Tibial nerve (tissue), 4 donors: ENCODE data around the gene MAN2B2. TPM values are rescaled to one million over a fixed set of nuclear protein-coding genes. Genes with fewer than 3 reads are reported as not detected.

Source experiments
- DNase-seq, 2 donors: peaks; one replicate each; pipeline ENCODE4 v3.0.0-alpha.2; 2019; ENCODE audit warnings: low spot score in 2 of 2
- H3K27ac ChIP-seq, 4 donors: fragments of 200-600 bp; sonication (generic) in 3 of 4; one replicate each; pipeline ENCODE4 v1.5.1; 2017 to 2019; ENCODE audit warnings: mild to moderate bottlenecking in 1 of 4
- H3K27me3 ChIP-seq, 2 donors: fragments of 200-600 bp; sonication (generic) in 1 of 2; one replicate each; pipeline versions ENCODE4 v1.5.1 to v1.6.0; 2017 to 2019
- H3K36me3 ChIP-seq, 3 donors: fragments of 200-600 bp; sonication (generic); one replicate each; pipeline ENCODE4 v1.5.1; 2018 to 2019
- H3K4me1 ChIP-seq, 4 donors: fragments of 200-600 bp; sonication (generic) in 3 of 4; one replicate each; pipeline ENCODE4 v1.5.1; 2017 to 2019
- H3K4me3 ChIP-seq, 4 donors: fragments of 200-600 bp; sonication (generic) in 3 of 4; one replicate each; pipeline ENCODE4 v1.5.1; 2017 to 2019; ENCODE audit warnings: mild to moderate bottlenecking in 1 of 4, moderate library complexity in 1 of 4
- H3K9me3 ChIP-seq, 4 donors: fragments of 200-600 bp; sonication (generic) in 3 of 4; one replicate each; pipeline ENCODE4 v1.5.1; 2017 to 2019
- EP300 ChIP-seq, 2 donors: sonication (generic); formaldehyde crosslinking; IDR thresholded peaks; one replicate each; pipeline ENCODE4 v1.6.1; 2017; ENCODE audit warnings: antibody characterized with exemption in 2 of 2, mild to moderate bottlenecking in 1 of 2
- POLR2A ChIP-seq, 2 donors: fragments of 450-650 bp; IDR thresholded peaks; one replicate each; pipeline ENCODE4 v1.6.1; 2017; ENCODE audit warnings: antibody characterized with exemption in 2 of 2, mild to moderate bottlenecking in 2 of 2, moderate library complexity in 2 of 2
- WGBS, 2 donors: methylation state at CpG; one replicate each; pipeline ENCODE4 v1.1.5; 2018; 5-methylcytosine and 5-hydroxymethylcytosine counted together
- total RNA-seq, 4 donors: library from RNA; depleted of rRNA; stranded (reverse); fragments of >200 nt; gene quantifications; one replicate each; pipeline ENCODE4 v1.1.0, GENCODE V29; 2016
- TF ChIP-seq, protein P1 (sequence below), 5 experiments: fragments of 200-600 bp in 3 of 5; fragments of 450-650 bp in 2 of 5; sonication (generic) in 3 of 5; IDR thresholded peaks; one replicate each; pipeline ENCODE4 v1.5.1; 2016 to 2019; ENCODE audit warnings: antibody characterized with exemption in 5 of 5, mild to moderate bottlenecking in 3 of 5, moderate library complexity in 2 of 5

The MAN2B2 gene
- total RNA-seq, 4 donors from 2014 or later = 33.0 to 66.3 (median 44.6) TPM

GRCh38 chr4:6541789-6542188 lies 33.2 kb upstream of the MAN2B2 start:
- H3K36me3 ChIP-seq = no peaks in the 10 kb centered on the region
- H3K27ac ChIP-seq = no peak overlapping the region
- DNase-seq = no peak
- H3K4me1 ChIP-seq = no peaks in the 10 kb centered on the region
- H3K9me3 ChIP-seq = peaks cover 0 to 13% (median 0%) of the 10 kb centered on the region in 4 donors
- TF ChIP-seq POLR2A (IDR thresholded peaks at IDR 0.05) (no peak), EP300 (IDR thresholded peaks at IDR 0.05) (no peak)
- TF ChIP-seq, protein P1, sequence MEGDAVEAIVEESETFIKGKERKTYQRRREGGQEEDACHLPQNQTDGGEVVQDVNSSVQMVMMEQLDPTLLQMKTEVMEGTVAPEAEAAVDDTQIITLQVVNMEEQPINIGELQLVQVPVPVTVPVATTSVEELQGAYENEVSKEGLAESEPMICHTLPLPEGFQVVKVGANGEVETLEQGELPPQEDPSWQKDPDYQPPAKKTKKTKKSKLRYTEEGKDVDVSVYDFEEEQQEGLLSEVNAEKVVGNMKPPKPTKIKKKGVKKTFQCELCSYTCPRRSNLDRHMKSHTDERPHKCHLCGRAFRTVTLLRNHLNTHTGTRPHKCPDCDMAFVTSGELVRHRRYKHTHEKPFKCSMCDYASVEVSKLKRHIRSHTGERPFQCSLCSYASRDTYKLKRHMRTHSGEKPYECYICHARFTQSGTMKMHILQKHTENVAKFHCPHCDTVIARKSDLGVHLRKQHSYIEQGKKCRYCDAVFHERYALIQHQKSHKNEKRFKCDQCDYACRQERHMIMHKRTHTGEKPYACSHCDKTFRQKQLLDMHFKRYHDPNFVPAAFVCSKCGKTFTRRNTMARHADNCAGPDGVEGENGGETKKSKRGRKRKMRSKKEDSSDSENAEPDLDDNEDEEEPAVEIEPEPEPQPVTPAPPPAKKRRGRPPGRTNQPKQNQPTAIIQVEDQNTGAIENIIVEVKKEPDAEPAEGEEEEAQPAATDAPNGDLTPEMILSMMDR (IDR thresholded peaks at IDR 0.05) = no peak
- H3K27me3 ChIP-seq = peaks cover 0 to 13% of the 10 kb centered on the region in 2 donors
- no peak overlapping the region for H3K4me3 ChIP-seq
- WGBS, 2 donors = 55 to 58% methylated on average over 6 of the region's 6 CpGs

DNA sequence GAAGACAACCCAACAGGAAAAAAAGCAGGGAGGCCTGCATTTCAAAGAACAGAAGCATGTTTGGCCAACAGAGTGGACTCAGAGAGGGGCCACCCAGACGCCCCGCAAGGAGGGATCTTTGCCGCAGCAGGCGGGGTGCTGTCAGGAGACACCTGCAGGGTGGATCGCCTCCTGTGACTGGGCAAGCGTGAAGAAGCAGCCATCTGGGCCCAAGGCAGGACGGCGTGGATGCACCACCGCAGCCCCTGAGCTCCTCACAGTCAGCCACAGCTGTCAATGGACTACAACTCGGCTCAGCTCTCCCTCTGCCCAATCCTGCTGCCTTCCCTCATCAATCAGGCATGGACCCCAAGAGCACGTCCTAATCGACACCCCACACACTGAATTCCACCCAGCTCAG lies 32.0 kb upstream of the MAN2B2 start:
- TF ChIP-seq, protein P1 (IDR thresholded peaks at IDR 0.05) = no peak
- TF ChIP-seq POLR2A (IDR thresholded peaks at IDR 0.05) (no peak), EP300 (IDR thresholded peaks at IDR 0.05) (no peak)
- Histone ChIP-seq H3K36me3 (no peaks in the 10 kb centered on the region), H3K27me3 (peaks cover 0 to 19% of the 10 kb centered on the region in 2 donors), H3K4me1 (no peaks in the 10 kb centered on the region), H3K4me3 (no peak overlapping the region), H3K9me3 (peaks cover 0 to 13% (median 0%) of the 10 kb centered on the region in 4 donors), H3K27ac (no peak overlapping the region)
- WGBS, 2 donors = 63 to 75% methylated on average over 11 to 12 of the region's 12 CpGs
- DNase-seq = no peak

GRCh38 chr4:6546091-6546490 lies 28.9 kb upstream of the MAN2B2 start:
- TF ChIP-seq POLR2A (IDR thresholded peaks at IDR 0.05) = no peak
- TF ChIP-seq EP300 (IDR thresholded peaks at IDR 0.05) = no peak
- TF ChIP-seq, protein P1 (IDR thresholded peaks at IDR 0.05) = no peak
- DNase-seq = no peak
- Histone ChIP-seq H3K4me1 (no peaks in the 10 kb centered on the region), H3K4me3 (no peak overlapping the region), H3K27ac (no peak overlapping the region), H3K27me3 (peaks cover 0 to 11% of the 10 kb centered on the region in 2 donors), H3K9me3 (peaks cover 0 to 6% (median 0%) of the 10 kb centered on the region in 4 donors), H3K36me3 (no peaks in the 10 kb centered on the region)
- 77 to 79% methylated on average over 4 of the region's 4 CpGs for WGBS, 2 donors

DNA sequence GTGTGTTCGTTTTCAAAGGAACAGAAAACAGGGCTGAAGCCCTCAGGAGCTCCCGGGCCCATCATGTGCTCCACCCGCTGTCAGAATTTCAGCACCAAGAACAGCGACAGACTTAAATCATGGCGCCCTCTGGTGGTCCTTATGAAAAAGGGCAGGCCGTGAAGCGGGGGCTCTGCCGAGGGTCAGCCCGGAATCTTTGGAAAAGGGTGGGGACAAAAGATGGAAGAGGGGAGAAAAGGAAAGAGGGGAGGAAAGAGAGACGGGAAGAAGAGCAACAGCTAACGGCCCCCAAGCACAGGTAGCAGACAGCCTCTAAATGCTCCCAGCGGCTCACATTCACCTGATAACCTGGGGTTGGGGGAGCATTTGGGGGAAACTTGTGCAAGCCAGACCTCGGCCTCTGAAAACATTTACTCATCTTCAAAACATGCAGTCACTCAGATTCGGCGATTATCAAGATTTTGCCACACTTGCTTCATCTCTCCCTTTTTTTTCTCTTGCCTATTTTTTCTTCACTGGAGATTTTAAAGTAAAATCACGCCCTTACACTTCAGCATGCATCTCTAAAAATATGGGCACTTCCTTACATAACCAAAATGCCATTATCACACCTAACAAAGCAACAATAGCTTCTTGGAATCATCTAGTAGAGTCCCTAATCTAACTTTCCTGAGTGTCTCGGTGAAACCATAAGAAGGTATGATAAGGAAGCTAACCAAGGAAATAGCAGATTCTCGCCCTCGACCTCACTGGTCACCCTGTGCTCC lies 28.1 kb upstream of the MAN2B2 start:
- H3K36me3 ChIP-seq = no peaks in the 10 kb centered on the region
- no peak overlapping the region for H3K27ac ChIP-seq
- H3K27me3 ChIP-seq = peaks cover 0 to 16% of the 10 kb centered on the region in 2 donors
- no peak for DNase-seq
- no peak overlapping the region for H3K4me3 ChIP-seq
- 25% methylated on average over 19 of the region's 19 CpGs for WGBS, 2 donors
- H3K9me3 ChIP-seq = peaks cover 0 to 10% (median 0%) of the 10 kb centered on the region in 4 donors
- no peak for TF ChIP-seq POLR2A (IDR thresholded peaks at IDR 0.05)
- TF ChIP-seq, protein P1 (IDR thresholded peaks at IDR 0.05) = peak; percentile 53 to 69 (median 61)
- TF ChIP-seq EP300 (IDR thresholded peaks at IDR 0.05) = no peak
- H3K4me1 ChIP-seq = no peaks in the 10 kb centered on the region

DNA sequence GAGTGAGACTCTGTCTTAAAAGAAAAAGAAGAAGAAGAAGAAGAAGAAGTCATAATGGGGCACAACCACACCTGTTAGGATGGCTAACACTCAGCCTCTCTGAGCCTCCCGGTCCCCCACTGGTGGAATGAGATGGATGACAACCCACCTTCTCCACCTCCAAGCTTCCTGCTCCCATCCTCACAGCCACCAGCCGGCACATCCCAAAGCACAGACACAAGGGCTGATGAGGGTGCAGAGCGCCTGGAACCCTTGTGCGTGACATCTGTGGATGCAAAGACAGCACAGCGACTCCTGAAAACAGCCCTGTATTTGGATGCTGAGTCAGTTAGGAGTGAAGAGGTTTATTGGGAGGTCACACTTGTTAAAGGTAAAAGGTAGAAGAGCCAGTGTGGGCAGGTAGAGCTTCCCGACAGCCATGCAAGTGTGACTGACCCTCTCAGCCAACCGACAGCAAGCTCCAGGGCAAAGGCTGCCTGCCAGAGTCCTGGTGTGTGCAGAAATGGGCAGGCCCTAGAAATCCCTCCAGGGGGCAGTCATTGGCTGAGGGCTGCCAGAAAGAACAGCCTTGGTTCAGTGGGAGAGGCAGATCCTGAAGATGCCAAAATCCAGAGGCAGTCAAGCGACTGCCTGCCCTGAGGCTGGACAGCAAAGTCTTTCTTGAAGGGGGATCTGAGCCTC lies 26.6 kb upstream of the MAN2B2 start:
- Histone ChIP-seq H3K27me3 (peaks cover 0 to 17% of the 10 kb centered on the region in 2 donors), H3K27ac (no peak overlapping the region), H3K36me3 (no peaks in the 10 kb centered on the region), H3K4me3 (no peak overlapping the region), H3K4me1 (no peaks in the 10 kb centered on the region), H3K9me3 (peaks cover 0 to 23% (median 0%) of the 10 kb centered on the region in 4 donors)
- 65 to 72% methylated on average over 8 of the region's 8 CpGs for WGBS, 2 donors
- DNase-seq = no peak
- TF ChIP-seq, protein P1 (IDR thresholded peaks at IDR 0.05) = no peak
- TF ChIP-seq EP300 (IDR thresholded peaks at IDR 0.05) (no peak), POLR2A (IDR thresholded peaks at IDR 0.05) (no peak)
